ENCODE measurements around the gene BRD4.
"Not testable (repeated sequence)": the region's sequence is repeated elsewhere in the genome, so short reads cannot be mapped to it uniquely, and the experiment has no call there.

Gene BRD4

GRCh38 chr19:15332311-15332996, at the start of gene BRD4:
Gene BRD4 (minus strand): TSS chr19:15332539. CDS start chr19:15273099, 59,440 bp downstream.
- DNase-seq = peak; percentile 80

GRCh38 chr19:15381864-15382263, 49.5 kb upstream of the BRD4 start:
- DNase-seq = no peak

- no peak for DNase-seq
Measured at GRCh38 chr19:15381429-15381828, 49.1 kb upstream of the BRD4 start.

- no peak for DNase-seq
Measured at GRCh38 chr19:15379999-15380647, 47.8 kb upstream of the BRD4 start.

- DNase-seq = peak; percentile 99
Measured at GRCh38 chr19:15379083-15379998, 47.0 kb upstream of the BRD4 start, which contains the start of gene AKAP8. Gene AKAP8 (minus strand): TSS chr19:15379787. CDS start chr19:15379731, 56 bp downstream.

GRCh38 chr19:15378534-15379082, 46.3 kb upstream of the BRD4 start:
- peak; percentile 56 for DNase-seq

- DNase-seq = no peak
Measured at GRCh38 chr19:15374796-15375440, 42.6 kb upstream of the BRD4 start.

- DNase-seq = no peak
Measured at GRCh38 chr19:15374105-15374651, 41.8 kb upstream of the BRD4 start.

GRCh38 chr19:15373644-15374043, 41.3 kb upstream of the BRD4 start:
- DNase-seq = no peak

GRCh38 chr19:15372891-15373301, 40.6 kb upstream of the BRD4 start:
- DNase-seq = no peak

- no peak for DNase-seq
Measured at GRCh38 chr19:15372470-15372869, 40.1 kb upstream of the BRD4 start.

GRCh38 chr19:15371786-15372380, 39.5 kb upstream of the BRD4 start:
- DNase-seq = no peak

- no peak for DNase-seq
Measured at GRCh38 chr19:15371119-15371518, 38.8 kb upstream of the BRD4 start.

- no peak for DNase-seq
Measured at GRCh38 chr19:15369594-15369891, 37.2 kb upstream of the BRD4 start.

GRCh38 chr19:15368798-15369593, 36.7 kb upstream of the BRD4 start:
- DNase-seq = no peak

GRCh38 chr19:15368051-15368632, 35.8 kb upstream of the BRD4 start:
- DNase-seq = no peak

GRCh38 chr19:15367439-15367838, 35.1 kb upstream of the BRD4 start:
- DNase-seq = no peak

- no peak for DNase-seq
Measured at GRCh38 chr19:15365264-15365663, 32.9 kb upstream of the BRD4 start.

GRCh38 chr19:15363791-15364190, 31.5 kb upstream of the BRD4 start:
- not testable (repeated sequence) for DNase-seq

- DNase-seq = not testable (repeated sequence)
Measured at GRCh38 chr19:15363048-15363447, 30.7 kb upstream of the BRD4 start.

GRCh38 chr19:15360015-15360414, 27.7 kb upstream of the BRD4 start:
- DNase-seq = not testable (repeated sequence)

Data from CD4-positive, alpha-beta T cell treated with Interleukin-17A for 1 hour (primary cell).